ENCODE measurements around the gene KBTBD13. TPM values are rescaled to one million over a fixed set of nuclear protein-coding genes. Genes with fewer than 3 reads are reported as not detected.
"Not testable (repeated sequence)": the region's sequence is repeated elsewhere in the genome, so short reads cannot be mapped to it uniquely, and the experiment has no call there.

KBTBD13 gene
- total RNA-seq, 1 donor from 2014 or later: 3.3 TPM

DNA sequence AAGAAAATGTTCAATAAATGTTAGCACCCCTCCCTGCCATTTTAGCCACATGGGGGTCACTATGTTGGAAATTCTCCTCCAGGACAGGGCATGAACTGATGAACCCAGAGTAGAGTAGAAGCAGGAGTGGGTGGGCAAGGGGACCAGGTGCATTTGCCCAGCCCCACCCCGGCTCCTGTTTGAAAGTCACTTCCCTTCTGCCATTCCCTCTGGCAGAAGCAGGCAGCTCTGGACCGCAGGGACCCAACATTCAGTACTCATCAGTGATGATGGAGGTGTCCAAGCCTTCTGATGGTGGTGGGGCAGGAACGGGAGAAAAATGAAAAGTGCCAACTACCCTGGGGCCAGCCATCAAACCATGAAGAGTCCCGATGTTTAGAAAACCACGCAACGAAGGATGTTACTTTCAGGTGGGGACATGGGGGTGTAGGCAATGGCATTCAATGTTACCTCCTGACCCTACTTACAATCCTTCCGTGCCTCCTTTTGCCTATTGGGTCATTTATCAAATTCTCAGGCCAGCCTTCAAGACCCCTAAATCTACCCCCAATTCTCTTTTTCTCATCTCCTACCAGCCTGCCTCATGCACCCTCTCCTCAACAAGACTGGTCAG is 21.2 kb downstream of the KBTBD13 start:
- DNase-seq (ENCODE audit: low spot score): no peak
- intact Hi-C loops (cut with DNase I): no loop called here

DNA sequence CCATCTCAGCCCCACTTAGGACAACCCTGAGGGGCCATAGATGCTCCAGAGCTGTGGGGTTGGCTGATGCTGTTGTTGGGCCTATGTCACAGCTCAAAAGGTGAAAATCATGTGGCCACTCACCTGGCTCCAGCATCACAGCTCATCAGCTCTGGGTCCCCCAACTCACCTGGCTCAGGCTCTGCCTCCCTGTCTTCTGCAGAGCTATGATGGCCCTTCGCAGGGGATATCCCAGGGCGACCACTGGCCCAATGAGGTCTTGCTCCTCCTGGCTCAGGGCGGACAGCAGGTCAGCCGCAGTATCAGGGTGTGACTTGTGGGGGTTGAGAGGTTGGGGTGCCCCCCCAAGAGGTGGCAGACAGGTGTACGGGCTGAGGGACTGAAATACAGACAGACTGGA is 22.8 kb downstream of the KBTBD13 start:
- no peak for DNase-seq (ENCODE audit: low spot score)
- intact Hi-C loops (cut with DNase I): no loop called here

DNA sequence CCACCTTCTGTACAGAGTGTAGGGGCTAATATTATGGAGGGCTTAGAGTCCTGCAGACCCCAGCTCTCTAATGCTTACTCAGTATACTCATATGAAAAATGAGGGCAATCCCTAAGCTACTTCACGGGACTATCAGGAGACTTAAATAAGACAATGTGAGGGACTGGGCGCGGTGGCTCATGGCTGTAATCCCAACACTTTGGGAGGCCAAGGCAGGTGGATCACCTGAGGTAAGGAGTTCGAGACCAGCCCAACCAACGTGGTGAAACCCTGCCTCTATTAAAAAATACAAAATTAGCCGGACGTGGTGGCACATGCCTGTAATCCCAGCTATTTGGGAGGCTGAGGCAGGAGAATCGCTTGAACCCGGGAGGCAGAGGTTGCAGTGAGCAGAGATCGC is 23.3 kb downstream of the KBTBD13 start:
- intact Hi-C loops (cut with DNase I); DNase-seq (ENCODE audit: low spot score): not testable (repeated sequence)

DNA sequence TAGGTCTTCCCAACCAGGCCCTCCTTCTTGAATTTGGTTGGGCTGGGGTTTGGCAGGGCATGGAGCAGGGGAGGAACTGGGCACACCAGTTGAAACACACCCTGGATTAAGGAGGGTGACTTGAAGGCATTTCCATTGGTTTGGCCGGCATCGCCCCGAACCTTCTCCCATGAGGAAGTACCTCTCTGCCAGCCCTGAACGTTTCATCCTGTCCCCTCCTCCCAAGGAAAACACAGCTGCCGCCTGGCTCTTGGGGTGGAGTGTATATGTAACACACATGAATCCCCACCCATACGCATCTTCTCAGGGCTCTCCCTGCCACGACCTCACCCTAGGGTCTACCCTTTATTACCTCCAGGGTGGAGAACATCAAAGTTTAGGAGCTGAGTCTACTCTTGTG is 23.9 kb downstream of the KBTBD13 start:
- intact Hi-C loops (cut with DNase I): no loop called here

DNA sequence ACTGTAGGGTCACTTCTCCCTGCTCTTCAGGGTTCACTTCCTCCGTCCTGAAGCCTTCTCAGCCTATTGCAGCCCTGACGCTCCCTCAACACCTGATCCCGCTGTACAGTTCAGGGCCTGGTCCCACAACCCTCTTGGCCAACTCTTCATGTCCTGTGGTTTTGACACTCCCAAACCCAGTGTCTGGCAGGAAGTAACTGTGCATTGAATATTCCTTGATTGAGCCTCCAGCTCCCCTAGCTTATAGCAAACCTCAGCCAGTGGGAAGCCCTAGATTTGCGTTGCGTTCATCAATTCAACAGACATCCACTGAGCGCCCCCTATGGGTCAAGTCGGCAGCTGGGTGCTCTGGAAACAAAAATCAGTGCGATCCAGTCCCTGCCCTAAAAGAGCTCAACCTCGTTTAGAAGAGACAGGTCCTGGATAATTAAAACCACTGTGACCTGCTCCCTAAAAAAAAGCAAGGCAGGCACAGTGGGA is 24.9 kb downstream of the KBTBD13 start:
- no peak for DNase-seq (ENCODE audit: low spot score)
- intact Hi-C loops (cut with DNase I): loop anchor here (1.0 kb wide), 1 partner anchor 47 kb away; no protein-coding TSS in a partner anchor

More for the DNA sequence above, 23.9 kb downstream of the KBTBD13 start:
- DNase-seq (ENCODE audit: low spot score): no peak

DNA sequence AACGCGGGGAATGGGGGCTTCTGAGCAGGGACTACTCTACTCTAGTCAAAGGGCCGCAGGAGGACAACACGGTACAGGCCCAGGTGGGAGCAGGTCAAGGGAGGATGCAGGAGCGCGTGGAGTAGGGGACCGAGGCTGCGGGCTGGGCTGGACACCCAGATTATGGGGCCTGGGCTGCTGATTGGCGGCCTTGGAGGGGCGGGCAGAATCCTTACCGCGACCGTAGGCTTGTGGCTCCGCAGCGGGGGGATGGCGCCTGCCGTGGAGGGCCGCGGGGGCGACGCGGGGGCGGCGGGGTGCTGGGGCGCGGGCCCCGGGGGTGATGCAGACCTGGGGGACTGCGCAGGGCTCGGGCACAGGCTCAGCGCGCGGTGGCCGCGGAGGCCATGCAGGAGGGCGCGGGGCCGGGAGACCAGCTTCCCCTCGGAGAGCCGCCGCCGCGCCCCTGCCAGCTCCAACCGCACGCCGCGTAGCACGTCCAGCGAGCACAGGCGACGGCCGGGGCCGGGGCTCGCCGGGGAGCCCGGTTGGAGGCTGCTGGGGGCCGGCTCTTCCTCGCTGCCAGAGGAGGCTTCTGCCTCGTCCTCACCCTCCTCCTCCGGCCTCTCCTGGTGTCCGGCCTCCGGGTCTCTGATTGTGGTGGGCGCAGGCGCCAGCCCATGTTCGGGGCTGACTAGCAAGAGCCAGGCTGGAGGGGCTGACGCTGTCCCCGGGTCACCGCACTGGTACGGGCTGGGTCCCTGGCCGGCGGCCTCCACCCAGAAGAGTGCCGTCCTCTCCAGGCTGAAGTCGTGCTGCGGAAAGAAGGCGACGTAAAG is 25.6 kb downstream of the KBTBD13 start:
- no peak for DNase-seq (ENCODE audit: low spot score)
- intact Hi-C loops (cut with DNase I): loop anchor here (1.0 kb wide), 1 partner anchor 48 kb away; no protein-coding TSS in a partner anchor

DNA sequence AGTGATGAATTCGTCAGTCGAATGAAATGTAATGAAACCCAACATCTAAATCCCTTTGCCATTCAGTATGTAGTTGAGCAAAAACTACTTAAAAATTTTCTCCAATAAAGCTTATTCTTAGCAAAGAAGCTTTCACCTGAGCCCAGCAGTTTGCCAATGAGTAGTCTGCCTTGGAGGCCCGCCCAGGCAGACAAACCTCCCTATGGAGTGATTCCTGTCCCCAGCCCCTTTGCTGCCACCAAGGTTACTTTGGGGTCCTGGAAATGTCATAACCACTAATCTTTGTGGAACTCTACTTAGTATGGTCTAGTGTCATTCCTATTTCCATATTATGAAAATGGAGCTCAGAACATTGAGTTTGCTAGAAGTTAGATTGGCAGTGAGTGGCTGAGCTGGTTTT is 26.4 kb downstream of the KBTBD13 start:
- no peak for DNase-seq (ENCODE audit: low spot score)
- intact Hi-C loops (cut with DNase I): no loop called here

DNA sequence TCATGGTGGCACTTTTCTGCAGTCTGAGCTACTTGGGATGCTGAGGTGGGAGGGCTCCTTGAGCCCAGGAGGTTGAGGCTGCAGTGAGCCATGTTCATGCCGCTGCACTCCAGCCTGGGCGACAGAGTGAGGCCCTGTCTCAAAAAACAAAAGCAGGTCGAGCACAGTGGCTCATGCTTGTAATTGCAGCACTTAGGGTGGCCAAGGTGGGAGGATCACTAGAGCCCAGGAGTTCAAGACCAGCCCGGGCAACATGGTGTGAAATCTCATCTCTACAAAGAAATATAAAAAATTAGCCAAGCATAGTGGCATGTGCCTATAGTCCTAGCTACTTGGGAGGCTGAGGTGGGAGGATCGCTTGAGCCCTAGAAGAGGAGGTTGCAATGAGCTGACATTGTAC is 28.5 kb downstream of the KBTBD13 start:
- intact Hi-C loops (cut with DNase I): no loop called here
- DNase-seq (ENCODE audit: low spot score): no peak

DNA sequence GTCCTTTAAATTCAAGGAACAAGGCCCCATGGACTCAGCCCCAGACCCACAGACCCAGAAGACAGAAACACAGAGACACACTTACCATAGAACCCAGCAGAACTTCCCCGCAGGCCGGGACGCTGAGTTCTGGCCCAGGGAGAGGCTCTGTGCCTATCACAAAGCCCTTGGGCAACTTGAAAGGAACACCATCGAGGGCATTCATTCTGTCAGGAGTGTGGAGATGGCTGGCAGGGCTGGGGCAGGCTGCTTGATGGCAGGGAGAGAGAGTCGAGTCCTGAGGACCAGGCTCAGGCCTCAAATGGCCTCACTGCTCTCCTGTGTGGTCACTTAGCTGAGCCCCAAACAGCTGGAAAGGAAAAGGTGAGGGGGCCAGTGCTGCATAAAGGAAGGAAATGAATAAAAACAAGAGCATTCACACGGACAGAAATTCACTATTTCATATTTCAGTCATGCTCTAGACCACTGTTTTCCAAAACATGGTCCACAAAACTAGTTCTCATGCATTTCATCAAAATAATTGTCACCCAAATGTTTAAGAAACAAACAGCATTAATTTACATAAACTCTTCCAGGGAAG is 29.6 kb downstream of the KBTBD13 start:
- intact Hi-C loops (cut with DNase I): no loop called here
- no peak for DNase-seq (ENCODE audit: low spot score)

DNA sequence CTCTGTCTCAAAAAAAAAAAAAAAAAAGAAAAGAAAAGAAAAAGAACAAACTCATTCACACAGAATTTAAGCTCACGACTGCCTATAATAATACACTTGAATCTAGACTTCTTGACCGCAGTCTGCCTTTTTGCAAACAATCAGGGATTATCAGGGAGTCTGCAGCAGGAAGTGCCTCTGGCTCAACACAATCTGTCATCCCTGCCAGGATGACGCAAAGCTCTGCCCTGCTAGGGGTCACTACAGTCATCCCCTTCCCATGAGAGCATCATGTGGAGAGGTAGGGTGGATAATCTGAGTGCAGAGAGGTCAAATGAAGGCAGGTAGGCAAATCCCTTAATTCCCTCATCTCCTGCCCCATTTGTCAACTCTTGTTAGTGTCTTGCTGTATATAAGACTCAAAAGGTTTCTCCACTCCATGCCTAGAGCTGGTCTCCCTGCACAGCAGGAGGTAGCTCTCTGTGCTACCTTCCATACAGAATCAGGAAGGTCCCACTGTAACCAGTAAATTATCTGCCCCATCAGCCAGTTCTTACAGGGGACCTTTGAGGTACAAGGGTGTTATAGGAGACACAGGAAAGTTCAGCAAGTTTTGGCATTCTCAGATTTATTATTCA is 34.2 kb downstream of the KBTBD13 start:
- intact Hi-C loops (cut with DNase I): no loop called here
- DNase-seq (ENCODE audit: low spot score): no peak

DNA sequence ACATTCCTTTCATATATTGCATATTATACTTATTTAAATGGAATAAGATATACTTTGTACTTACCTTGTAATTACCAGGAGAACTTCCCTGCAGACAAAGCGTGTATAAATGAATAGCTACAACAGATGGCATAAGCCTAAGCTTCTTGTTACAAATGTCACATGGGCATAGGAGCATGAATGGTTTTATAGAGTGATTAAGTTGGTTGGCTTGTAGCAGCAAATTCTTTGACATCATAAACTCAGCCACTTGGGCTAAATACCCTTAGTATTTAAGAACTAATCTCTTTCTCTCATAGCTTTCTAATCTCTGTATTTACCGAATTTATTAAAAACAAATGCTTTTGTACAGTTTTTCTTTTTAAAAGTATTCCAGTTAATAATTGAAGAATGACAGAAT is 38.5 kb downstream of the KBTBD13 start, which contains the start of gene UBAP1L:
UBAP1L (minus strand) TSS at position 115 of the 400 bp plus-strand sequence. CDS start 8,985 bp downstream, outside the sequence.
- no peak for DNase-seq (ENCODE audit: low spot score)
- intact Hi-C loops (cut with DNase I): no loop called here

DNA sequence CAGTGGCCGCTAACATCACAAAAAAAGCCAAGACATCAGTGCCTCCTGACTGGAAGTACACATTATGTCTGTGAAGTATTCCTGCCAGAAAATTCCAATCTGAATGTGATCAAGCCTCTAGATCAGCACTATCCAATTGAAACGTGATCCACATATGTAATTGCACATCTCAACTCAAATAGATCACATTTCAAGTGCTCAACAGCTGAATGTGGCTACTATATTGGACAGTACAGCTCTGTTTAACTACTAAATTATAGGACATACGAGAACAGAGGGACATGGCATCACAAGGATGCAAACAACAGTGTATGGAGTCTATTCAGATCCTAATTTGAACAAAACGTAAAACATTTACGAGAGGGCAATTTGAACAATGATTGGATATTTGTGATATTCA is 39.0 kb downstream of the KBTBD13 start:
- DNase-seq (ENCODE audit: low spot score): no peak
- intact Hi-C loops (cut with DNase I): no loop called here

Other genes with a start within 250 kb of the KBTBD13 start
- gene PLEKHO2, start 234.8 kb upstream of the KBTBD13 start, total RNA-seq: 10.4 TPM
- gene ANKDD1A, start 164.8 kb upstream of the KBTBD13 start, total RNA-seq: 1.4 TPM
- gene SPG21, start 86.8 kb upstream of the KBTBD13 start, total RNA-seq: 53.6 TPM
- 18.4 TPM for gene MTFMT, start 47.1 kb upstream of the KBTBD13 start, total RNA-seq
- gene SLC51B, start 31.4 kb upstream of the KBTBD13 start, total RNA-seq: not detected
- gene RASL12, start 8.8 kb upstream of the KBTBD13 start, total RNA-seq: 11.5 TPM
- gene UBAP1L, start 38.5 kb downstream of the KBTBD13 start, total RNA-seq: 2.4 TPM
- gene PDCD7, start 57.1 kb downstream of the KBTBD13 start, total RNA-seq: 17.4 TPM
- 55.9 TPM for gene CLPX, start 108.6 kb downstream of the KBTBD13 start, total RNA-seq
- 24.0 TPM for gene CILP, start 134.7 kb downstream of the KBTBD13 start, total RNA-seq
- 4.7 TPM for gene PARP16, start 210.1 kb downstream of the KBTBD13 start, total RNA-seq
- not detected for gene RNU5A-1, start 219.3 kb downstream of the KBTBD13 start, total RNA-seq
- gene RNU5B-1, start 227.9 kb downstream of the KBTBD13 start, total RNA-seq: 29.8 TPM

Measured in cardiac septum (tissue), 1 donor.